GM20000 (cell line): Measurements from ENCODE around the gene PGS1.

Experiments used
- DNase-seq: peaks from one replicate; pipeline ENCODE4 v3.0.0; 2012; ENCODE audit warnings: low spot score
- CTCF ChIP-seq: IDR thresholded peaks from 2 replicates; pipeline ENCODE4 v1.5.1; 2012; ENCODE audit warnings: mild to moderate bottlenecking, control low read depth; ENCODE audit errors: extremely low read depth, missing control alignments

The PGS1 gene

GRCh38 chr17:78441271-78441971 is 63.0 kb downstream of the PGS1 start:
- no peak for DNase-seq
- no peak for TF ChIP-seq CTCF

- TF ChIP-seq CTCF = no peak
- DNase-seq = no peak
Measured at GRCh38 chr17:78442648-78443218, 64.3 kb downstream of the PGS1 start.

- no peak for TF ChIP-seq CTCF
- no peak for DNase-seq
Measured at GRCh38 chr17:78444392-78444791, 65.9 kb downstream of the PGS1 start.

- TF ChIP-seq CTCF = no peak
- DNase-seq = no peak
Measured at GRCh38 chr17:78446833-78447232, 68.4 kb downstream of the PGS1 start.

- no peak for DNase-seq
- peak; percentile 10 for TF ChIP-seq CTCF
Measured at GRCh38 chr17:78448356-78448993, 70.0 kb downstream of the PGS1 start.

GRCh38 chr17:78449983-78450595 is 71.6 kb downstream of the PGS1 start:
- TF ChIP-seq CTCF = no peak
- DNase-seq = no peak

- no peak for TF ChIP-seq CTCF
- DNase-seq = no peak
Measured at GRCh38 chr17:78450696-78451345, 72.4 kb downstream of the PGS1 start.
